Keratinocyte (primary cell): ENCODE results near the gene MTF1.

ENCODE experiments used
- EZH2 ChIP-seq: IDR thresholded peaks from one replicate; pipeline ENCODE4 v1.6.1; 2012; ENCODE audit warnings: inconsistent platforms, mild to moderate bottlenecking, low read length, moderate library complexity
- TF ChIP-seq, protein P1 (sequence below), 3 experiments: IDR thresholded peaks in 1 of 3; conservative IDR thresholded peaks in 1 of 3; optimal IDR thresholded peaks in 1 of 3; 2 replicates in 2 of 3; 3 replicates in 1 of 3; pipeline versions ENCODE3 to v1.5.1; 2011; ENCODE audit warnings: low read length in 3 of 3, mild to moderate bottlenecking in 3 of 3, moderate library complexity in 2 of 3, control low read depth in 1 of 3, inconsistent platforms in 1 of 3; ENCODE audit not compliant: insufficient read depth in 2 of 3; ENCODE audit errors: extremely low read depth in 1 of 3

DNA sequence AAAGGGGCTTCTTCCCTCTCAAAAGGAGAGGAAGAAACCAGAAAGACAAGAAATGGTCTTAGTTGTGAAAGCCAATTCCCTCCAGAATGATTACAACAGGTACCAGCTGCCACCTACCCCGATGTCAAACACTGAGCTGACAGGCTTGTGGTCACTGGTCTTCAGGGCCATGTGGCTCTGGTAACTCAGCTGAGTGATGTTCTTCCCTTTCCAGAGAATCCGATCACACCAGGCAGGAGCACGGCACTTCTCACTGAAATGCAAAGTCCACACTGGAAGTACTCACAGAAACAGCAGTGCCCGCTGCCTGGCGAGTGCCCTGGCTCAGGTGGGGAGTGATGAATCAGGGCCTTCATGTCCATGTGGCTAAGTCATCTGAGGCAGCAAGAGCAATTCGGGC is 18.7 kb upstream of the MTF1 start:
- TF ChIP-seq, protein P1, sequence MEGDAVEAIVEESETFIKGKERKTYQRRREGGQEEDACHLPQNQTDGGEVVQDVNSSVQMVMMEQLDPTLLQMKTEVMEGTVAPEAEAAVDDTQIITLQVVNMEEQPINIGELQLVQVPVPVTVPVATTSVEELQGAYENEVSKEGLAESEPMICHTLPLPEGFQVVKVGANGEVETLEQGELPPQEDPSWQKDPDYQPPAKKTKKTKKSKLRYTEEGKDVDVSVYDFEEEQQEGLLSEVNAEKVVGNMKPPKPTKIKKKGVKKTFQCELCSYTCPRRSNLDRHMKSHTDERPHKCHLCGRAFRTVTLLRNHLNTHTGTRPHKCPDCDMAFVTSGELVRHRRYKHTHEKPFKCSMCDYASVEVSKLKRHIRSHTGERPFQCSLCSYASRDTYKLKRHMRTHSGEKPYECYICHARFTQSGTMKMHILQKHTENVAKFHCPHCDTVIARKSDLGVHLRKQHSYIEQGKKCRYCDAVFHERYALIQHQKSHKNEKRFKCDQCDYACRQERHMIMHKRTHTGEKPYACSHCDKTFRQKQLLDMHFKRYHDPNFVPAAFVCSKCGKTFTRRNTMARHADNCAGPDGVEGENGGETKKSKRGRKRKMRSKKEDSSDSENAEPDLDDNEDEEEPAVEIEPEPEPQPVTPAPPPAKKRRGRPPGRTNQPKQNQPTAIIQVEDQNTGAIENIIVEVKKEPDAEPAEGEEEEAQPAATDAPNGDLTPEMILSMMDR (optimal IDR thresholded peaks at IDR 0.05 in 1 of 3, IDR thresholded peaks at IDR 0.05 in 1 of 3, conservative IDR thresholded peaks at IDR 0.05 in 1 of 3; ENCODE audit: extremely low read depth in 1 of 3, insufficient read depth in 2 of 3, low read length in 3 of 3) = no peak
- no peak for TF ChIP-seq EZH2
